ENCODE measurements around the gene MXI1. TPM values are rescaled to one million over a fixed set of nuclear protein-coding genes. Genes with fewer than 3 reads are reported as not detected.

MXI1 gene
- total RNA-seq, 1 donor from 2014 or later: 72.2 TPM

GRCh38 chr10:110210674-110211464, 3.5 kb downstream of the MXI1 start:
- DNase-seq (ENCODE audit: low spot score) (peak; percentile 99), ATAC-seq (peak; percentile 96)
- intact Hi-C loops (cut with DNase I): no loop called here

- ATAC-seq (peak; percentile 5), DNase-seq (ENCODE audit: low spot score) (no peak)
- intact Hi-C loops (cut with DNase I): no loop called here
These were observed 4.0 kb downstream of the MXI1 start for GRCh38 chr10:110211465-110211843.

GRCh38 chr10:110212119-110213006, 5.0 kb downstream of the MXI1 start:
- no peak for ATAC-seq
- intact Hi-C loops (cut with DNase I): no loop called here
- DNase-seq (ENCODE audit: low spot score): no peak

DNA sequence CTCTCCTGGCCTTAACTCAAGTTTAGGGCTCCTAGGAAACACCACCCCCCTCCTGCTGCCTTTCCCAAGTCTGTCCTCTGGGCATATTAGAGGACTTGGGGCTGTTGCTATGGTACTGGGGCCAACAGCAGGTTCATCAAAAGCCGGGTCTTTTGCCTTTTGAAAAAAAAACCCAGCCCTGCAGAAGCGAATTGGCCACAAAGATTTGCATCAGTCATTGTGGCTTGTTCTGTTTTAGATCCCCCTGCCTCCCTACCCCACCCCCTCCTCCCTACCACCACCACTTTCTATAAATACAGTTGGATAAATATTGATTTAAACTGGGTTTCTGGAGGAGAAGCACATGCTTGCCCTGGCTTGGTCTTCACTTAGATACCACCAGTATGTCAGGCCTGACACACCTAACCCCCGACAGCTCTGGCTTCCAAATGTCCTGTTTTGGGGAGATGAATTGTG, 7.0 kb downstream of the MXI1 start:
- DNase-seq (ENCODE audit: low spot score) (no peak), ATAC-seq (no peak)
- intact Hi-C loops (cut with DNase I): no loop called here

DNA sequence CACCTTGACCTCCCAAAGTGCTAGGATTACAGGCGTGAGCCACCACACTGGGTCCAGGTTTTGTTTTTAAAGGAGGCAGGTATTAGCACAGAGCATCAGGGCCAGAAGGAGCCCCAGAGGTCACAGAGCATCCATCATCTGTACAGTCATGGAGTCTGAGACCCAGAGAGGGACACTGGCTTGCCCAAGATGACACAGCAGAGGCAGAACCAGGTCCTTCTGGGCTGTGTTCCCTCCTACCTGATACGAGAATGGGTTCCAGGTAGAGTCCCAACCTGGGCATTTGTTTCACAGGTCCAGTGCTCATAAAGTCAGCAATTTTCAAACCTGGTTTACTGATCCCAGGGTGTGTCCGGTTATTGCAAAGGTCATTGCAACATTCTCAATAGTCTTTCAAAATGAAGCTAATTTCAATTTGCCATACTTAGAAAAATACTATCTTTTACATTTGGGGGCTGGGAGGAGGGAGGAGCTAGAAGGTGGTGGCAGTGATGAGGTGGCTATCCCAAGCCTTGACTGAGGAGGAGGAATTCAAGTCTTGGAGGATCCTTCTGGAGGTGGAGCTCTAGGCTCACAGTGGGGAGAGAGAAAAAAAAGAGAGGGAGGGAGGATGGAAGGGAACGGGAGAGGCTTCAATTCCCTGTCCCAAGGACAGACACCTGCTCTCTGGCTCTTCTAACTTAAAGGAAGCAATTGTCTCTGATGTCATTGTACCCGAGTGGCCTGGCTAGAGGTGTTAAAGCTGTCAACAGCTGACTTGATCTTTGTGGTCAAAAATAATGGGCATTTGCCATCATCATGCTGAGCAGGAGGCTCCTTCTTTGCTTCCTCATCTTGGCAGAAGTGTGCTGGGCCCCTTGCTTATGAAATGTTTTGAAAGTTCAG, 8.1 kb downstream of the MXI1 start:
- no peak for ATAC-seq
- no peak for DNase-seq (ENCODE audit: low spot score)
- intact Hi-C loops (cut with DNase I): no loop called here

DNA sequence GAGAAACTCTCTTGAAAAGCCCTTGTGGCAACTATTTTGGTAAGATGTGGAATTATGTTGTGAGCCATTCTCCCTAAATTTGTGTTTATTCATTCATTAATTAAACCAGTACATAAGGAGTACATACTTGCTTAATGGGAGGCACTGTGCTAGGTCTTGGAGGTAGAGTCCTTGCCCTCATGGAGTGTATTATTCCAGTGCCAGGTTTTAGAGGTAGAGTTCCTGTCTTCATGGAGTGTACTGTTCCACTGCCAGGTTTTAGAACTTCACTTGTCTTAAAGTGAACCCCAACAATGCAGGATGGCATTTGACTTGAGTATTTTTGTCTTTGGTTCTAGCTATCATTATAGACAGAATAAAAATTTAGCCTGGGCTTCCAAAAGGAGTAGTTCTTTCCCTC, 8.8 kb downstream of the MXI1 start:
- ATAC-seq (no peak), DNase-seq (ENCODE audit: low spot score) (no peak)
- intact Hi-C loops (cut with DNase I): no loop called here

GRCh38 chr10:110216942-110217661, 9.7 kb downstream of the MXI1 start:
- DNase-seq (ENCODE audit: low spot score): no peak
- no peak for ATAC-seq
- intact Hi-C loops (cut with DNase I): no loop called here

DNA sequence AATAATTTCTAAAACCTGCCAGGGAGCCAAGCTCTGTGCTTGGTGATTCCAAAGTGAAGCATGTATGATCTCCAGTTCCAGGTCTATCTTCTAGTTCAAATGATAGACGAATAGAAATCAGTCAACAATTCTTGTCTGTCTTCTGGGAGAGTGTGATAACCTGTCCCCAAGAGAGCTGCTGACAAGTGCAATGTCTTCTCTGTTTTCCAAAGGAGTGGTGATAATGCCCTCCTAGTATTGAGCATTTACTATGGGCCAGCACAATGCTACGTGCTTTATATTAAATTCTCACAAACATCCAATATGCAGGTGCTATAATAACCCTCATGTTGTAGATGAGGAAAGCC, 10.2 kb downstream of the MXI1 start:
- intact Hi-C loops (cut with DNase I): no loop called here
- ATAC-seq: no peak
- no peak for DNase-seq (ENCODE audit: low spot score)

DNA sequence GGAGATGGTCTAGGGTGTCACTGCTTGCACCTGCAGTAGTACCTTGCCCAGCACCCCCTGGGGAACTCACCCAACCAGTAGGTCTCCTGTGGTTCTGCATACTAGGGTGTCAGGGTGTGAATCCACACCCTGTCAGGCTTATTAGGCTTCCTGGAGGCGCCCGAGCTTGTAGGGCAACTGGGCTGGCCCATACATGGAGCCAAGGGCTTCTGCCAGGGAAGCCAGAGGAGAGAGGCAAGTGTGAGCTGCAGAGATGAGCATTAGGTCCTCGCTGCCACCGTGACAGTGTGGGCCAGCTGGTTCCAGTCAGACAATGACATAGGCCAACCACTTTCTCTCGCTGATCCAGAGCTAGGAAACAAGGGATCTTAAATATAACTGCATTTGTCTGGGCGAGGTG, 11.2 kb downstream of the MXI1 start:
- intact Hi-C loops (cut with DNase I): no loop called here
- ATAC-seq (no peak), DNase-seq (ENCODE audit: low spot score) (no peak)

- intact Hi-C loops (cut with DNase I): no loop called here
- DNase-seq (ENCODE audit: low spot score) (no peak), ATAC-seq (no peak)
These were observed 12.5 kb downstream of the MXI1 start for GRCh38 chr10:110219884-110220283.

DNA sequence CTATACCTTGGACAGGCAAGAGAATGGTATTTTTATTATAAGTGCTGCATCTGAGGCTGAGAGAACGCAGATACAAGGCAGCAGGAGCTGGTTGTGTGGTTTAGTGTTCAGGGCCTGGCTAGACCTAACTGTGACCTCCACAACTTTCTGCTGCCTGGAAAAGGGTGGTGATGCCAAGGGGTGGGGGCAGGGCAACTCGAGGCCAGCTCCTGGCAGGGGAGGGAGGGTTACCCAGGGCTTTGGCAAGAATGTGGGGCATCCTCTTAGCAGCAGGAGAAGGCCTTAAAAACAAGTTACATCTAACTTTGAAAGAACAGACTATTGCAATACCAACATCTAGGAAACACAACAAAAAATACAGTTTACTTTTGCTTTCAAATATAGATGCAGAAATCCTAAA, 13.0 kb downstream of the MXI1 start:
- intact Hi-C loops (cut with DNase I): no loop called here

DNA sequence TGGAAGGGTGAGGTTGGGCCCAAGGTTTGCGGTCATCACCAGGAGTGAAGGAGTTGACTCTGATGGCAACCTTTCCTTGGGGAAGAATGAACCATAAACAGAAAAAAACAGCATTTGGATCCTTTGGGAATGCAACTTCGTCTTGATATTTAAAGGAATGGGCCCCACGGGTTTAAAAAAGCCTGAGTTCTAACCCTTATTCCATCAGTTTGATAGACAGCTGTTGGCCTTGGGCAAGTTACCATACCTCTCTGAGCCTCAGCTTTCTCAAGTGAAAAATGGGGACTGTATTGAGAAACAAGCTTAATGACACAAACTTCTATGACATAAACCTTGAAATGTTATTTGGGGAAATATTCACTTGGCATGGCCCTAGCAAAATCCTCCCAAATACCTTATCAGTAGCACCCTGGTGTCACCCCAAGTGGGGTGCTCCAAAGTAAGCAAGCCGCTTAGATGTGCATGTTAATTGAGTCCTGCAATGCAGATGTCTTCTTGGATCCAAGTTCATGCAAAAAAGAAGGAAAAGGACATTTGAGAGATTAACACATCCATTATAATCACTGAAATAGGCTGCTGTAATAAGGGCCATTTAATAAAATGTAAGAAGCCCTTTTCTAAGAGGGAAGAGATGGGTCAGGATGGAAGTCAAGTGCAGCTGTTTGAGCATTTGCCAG, 13.8 kb downstream of the MXI1 start:
- intact Hi-C loops (cut with DNase I): no loop called here
- ATAC-seq (no peak), DNase-seq (ENCODE audit: low spot score) (no peak)

More for the DNA sequence above, 13.0 kb downstream of the MXI1 start:
- ATAC-seq (no peak), DNase-seq (ENCODE audit: low spot score) (no peak)

DNA sequence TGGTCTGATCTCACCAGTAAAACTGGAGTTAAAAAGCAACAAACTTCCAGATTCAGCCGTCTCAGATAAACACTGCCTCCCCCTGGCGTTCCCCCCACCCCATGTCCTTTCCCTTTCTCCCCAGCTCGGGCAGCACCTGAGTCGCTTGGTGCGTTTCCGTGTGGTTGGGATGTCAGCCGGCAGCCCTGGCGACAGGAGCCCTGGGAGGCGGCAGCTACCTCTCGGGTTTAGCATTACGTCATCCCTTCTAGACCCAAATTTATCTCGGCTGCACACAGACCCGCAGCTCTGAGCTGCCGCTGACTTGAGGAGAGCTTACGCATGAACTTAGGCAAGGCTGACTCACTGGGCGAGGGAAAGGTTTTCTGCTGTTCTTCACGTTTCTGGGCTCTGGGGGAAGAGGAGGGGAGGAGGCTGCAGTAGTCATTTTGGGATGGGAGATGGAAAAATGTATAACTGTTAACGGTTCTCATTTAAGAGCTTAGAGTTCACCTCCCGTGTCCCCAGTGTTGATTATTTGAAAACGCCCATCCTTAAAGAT, 14.4 kb downstream of the MXI1 start:
- intact Hi-C loops (cut with DNase I): no loop called here
- DNase-seq (ENCODE audit: low spot score) (peak; percentile 76), ATAC-seq (peak; percentile 52)

GRCh38 chr10:110222641-110223297, 15.4 kb downstream of the MXI1 start:
- no peak for DNase-seq (ENCODE audit: low spot score)
- ATAC-seq: no peak
- intact Hi-C loops (cut with DNase I): no loop called here

GRCh38 chr10:110223298-110223925, 16.0 kb downstream of the MXI1 start:
- DNase-seq (ENCODE audit: low spot score) (no peak), ATAC-seq (no peak)
- intact Hi-C loops (cut with DNase I): no loop called here

- intact Hi-C loops (cut with DNase I): no loop called here
- no peak for ATAC-seq
These were observed 17.6 kb downstream of the MXI1 start for GRCh38 chr10:110224992-110225391.

DNA sequence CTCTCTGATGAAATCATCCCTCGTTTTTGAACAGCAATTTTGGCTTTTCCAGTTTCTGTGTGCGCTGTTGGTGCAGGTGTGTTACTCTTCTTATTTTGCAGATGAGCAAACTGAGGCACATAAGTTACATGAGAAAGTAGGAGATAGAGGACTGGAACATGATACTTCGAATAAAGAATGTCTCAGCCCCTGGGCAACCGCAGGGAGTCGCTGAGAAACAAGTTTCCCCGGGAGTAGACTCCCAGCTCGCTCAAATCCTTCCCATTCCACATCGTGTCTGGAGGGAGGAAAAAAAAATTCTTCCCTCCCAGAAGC, 18.0 kb downstream of the MXI1 start:
- DNase-seq (ENCODE audit: low spot score): no peak
- intact Hi-C loops (cut with DNase I): no loop called here
- ATAC-seq: no peak

More at GRCh38 chr10:110224992-110225391, 17.6 kb downstream of the MXI1 start:
- no peak for DNase-seq (ENCODE audit: low spot score)

Measured in sciatic nerve (tissue), 2 donors.